PFSK-1 (cell line): ENCODE measurements around the gene ACTN1.

Experiments
- FOXP2 ChIP-seq: optimal IDR thresholded peaks from 2 replicates; pipeline ENCODE3; 2011; ENCODE audit warnings: borderline replicate concordance, control low read depth, inconsistent platforms; ENCODE audit not compliant: insufficient read depth; ENCODE audit errors: extremely low read length, extremely low read depth
- POLR2AphosphoS5 ChIP-seq: IDR thresholded peaks from 2 replicates; pipeline ENCODE4 v1.6.1; 2012; ENCODE audit warnings: low read depth, mild to moderate bottlenecking, control low read depth, low read length, moderate library complexity
- SIN3A ChIP-seq: IDR thresholded peaks from 2 replicates; pipeline ENCODE4 v1.6.1; 2012; ENCODE audit warnings: mild to moderate bottlenecking, low read length, moderate library complexity, borderline replicate concordance; ENCODE audit not compliant: insufficient read depth
- TAF1 ChIP-seq: IDR thresholded peaks from 2 replicates; pipeline ENCODE4 v1.6.1; 2012; ENCODE audit warnings: low read length, control low read depth, borderline replicate concordance; ENCODE audit not compliant: insufficient read depth
- TF ChIP-seq, protein P1 (sequence below), 2 experiments: IDR thresholded peaks; 2 replicates each; pipeline versions ENCODE4 v1.6.1 to v1.8.0; 2011 to 2012; ENCODE audit warnings: low read depth in 2 of 2, low read length in 2 of 2, control low read depth in 1 of 2, inconsistent platforms in 1 of 2, mild to moderate bottlenecking in 1 of 2, moderate library complexity in 1 of 2; ENCODE audit not compliant: insufficient read depth in 1 of 2

The ACTN1 gene

DNA sequence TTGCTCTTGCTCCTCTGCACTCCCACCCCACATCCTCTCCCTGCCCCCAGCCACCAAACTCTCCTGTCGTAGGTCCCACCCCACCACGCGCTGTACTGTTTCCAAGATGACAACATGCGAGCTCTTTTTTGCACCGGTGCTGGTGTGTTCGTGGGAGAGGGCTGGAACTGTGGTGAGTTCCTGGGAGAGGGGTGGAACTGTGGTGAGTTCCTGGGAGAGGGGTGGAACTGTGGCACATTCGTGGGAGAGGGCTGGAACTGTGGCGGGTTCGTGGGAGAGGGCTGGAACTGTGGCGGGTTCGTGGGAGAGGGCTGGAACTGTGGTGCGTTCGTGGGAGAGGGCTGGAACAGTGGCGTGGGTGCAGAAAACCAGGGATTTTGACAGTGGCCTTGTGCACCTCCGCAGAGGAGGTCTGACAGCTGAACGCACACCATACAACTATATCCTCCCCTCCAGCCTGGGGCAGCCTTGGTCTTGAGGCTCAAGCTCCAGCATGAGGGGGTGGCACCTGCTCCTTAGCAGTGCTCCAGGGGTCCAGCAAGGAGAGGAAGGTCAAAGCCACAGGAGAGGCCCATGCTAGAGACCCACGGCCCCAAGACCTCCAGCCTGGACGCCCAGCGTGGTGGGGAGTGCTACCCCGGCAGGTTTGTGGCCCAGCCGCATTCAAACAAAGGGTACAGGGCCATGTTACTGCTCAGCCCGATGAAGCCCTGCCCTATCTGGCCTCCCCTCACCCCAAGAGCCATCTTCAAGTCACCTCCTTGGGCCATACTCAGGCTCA lies 50.1 kb downstream of the ACTN1 start:
- TF ChIP-seq, protein P1, sequence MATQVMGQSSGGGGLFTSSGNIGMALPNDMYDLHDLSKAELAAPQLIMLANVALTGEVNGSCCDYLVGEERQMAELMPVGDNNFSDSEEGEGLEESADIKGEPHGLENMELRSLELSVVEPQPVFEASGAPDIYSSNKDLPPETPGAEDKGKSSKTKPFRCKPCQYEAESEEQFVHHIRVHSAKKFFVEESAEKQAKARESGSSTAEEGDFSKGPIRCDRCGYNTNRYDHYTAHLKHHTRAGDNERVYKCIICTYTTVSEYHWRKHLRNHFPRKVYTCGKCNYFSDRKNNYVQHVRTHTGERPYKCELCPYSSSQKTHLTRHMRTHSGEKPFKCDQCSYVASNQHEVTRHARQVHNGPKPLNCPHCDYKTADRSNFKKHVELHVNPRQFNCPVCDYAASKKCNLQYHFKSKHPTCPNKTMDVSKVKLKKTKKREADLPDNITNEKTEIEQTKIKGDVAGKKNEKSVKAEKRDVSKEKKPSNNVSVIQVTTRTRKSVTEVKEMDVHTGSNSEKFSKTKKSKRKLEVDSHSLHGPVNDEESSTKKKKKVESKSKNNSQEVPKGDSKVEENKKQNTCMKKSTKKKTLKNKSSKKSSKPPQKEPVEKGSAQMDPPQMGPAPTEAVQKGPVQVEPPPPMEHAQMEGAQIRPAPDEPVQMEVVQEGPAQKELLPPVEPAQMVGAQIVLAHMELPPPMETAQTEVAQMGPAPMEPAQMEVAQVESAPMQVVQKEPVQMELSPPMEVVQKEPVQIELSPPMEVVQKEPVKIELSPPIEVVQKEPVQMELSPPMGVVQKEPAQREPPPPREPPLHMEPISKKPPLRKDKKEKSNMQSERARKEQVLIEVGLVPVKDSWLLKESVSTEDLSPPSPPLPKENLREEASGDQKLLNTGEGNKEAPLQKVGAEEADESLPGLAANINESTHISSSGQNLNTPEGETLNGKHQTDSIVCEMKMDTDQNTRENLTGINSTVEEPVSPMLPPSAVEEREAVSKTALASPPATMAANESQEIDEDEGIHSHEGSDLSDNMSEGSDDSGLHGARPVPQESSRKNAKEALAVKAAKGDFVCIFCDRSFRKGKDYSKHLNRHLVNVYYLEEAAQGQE (IDR thresholded peaks at IDR 0.05; ENCODE audit: insufficient read depth in 1 of 2, low read depth in 2 of 2, low read length in 2 of 2): no peak
- TF ChIP-seq TAF1: no peak
- no peak for TF ChIP-seq FOXP2

DNA sequence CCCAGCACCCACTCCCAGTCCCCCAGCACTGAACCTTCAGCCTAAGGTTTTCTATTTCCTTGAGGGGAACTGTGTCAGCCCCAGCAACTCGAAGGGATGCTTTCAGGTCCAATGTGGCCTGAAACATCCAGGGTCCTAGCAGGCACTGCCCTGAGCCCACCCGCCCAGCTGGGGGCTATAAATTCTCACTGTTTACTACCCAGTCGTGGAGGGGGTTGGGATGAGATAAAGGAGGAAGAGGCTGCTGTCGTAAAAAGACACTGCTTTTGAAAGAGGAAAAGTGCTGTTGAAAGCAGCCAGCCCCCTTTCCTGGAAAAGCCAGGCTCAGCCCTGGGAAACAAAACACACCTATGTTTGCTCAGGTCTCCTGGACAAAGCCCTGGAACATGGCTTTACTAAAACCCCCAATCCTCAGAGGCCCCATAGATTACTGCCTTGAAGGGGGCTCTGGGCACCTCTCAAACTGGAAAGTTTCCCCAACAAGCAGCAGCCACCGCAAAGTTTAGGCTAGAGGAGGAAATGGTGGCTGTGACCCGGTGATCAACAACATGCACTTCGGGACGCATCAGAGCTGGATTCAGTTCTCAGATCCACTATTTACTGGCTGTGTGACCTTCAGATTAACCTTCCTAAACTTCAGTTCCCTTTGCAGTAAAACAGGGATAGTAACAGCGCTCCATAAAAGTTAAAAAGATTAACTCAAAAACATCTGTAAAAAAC lies 51.0 kb downstream of the ACTN1 start:
- TF ChIP-seq TAF1 (no peak), SIN3A (no peak), FOXP2 (no peak), POLR2AphosphoS5 (no peak)
- TF ChIP-seq, protein P1 (IDR thresholded peaks at IDR 0.05; ENCODE audit: insufficient read depth in 1 of 2, low read depth in 2 of 2, low read length in 2 of 2): no peak

DNA sequence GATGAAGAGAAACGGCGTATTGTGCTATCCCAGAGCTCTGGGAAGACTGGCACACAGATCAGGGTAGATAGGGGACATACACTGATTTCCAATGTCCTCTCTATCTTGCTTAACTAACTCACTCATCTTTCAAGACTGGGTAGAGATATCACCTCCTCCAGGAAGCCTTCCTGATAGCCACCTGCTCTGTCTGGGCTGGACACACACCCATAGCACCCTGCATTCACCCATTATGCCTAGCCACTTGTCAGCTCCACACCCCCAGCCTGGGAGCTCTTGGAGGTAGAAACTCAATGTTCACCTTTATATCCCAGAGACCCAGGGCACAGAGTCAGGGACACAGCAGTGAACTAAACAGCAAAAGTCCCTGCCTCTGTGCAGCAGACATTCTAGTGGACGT lies 52.0 kb downstream of the ACTN1 start:
- no peak for TF ChIP-seq TAF1
- TF ChIP-seq POLR2AphosphoS5: no peak
- TF ChIP-seq SIN3A: no peak
- TF ChIP-seq, protein P1 (IDR thresholded peaks at IDR 0.05; ENCODE audit: insufficient read depth in 1 of 2, low read depth in 2 of 2, low read length in 2 of 2): no peak
- no peak for TF ChIP-seq FOXP2

DNA sequence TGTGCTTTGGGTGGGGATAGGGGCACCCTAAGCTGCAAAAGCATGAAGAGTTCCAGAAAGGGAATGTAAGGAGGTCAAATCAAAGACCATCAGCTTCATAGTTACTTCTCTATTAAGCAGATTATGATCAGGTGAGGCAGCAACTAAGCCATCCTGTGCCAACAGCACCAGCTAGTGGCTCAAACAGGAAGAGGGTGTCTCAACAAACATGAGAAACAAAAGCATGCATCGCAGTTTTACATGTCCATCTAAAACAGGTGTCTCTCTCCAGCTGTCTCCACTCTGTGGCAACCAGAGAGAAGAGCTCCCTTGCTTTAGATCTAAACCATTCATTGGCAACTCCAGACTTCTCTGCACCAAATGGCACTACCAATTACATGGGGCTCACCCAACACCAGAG lies 52.9 kb downstream of the ACTN1 start:
- TF ChIP-seq POLR2AphosphoS5: no peak
- no peak for TF ChIP-seq SIN3A
- TF ChIP-seq, protein P1 (IDR thresholded peaks at IDR 0.05; ENCODE audit: insufficient read depth in 1 of 2, low read depth in 2 of 2, low read length in 2 of 2): no peak
- no peak for TF ChIP-seq FOXP2
- no peak for TF ChIP-seq TAF1
